ENCODE measurements around the gene BMP7. TPM values are rescaled to one million over a fixed set of nuclear protein-coding genes. Genes with fewer than 3 reads are reported as not detected.
A peak's percentile ranks its signal among the peaks of the same experiment; 100 is the strongest.

BMP7 gene
- polyA plus RNA-seq, 1 donor from 2014 or later: not detected

GRCh38 chr20:57124800-57125517 is 141.5 kb downstream of the BMP7 start:
- peaks cover 2% of the 10 kb centered on the region for H3K36me3 Mint-ChIP-seq

GRCh38 chr20:57124366-57124765 is 142.1 kb downstream of the BMP7 start:
- no peak overlapping the region for H3K4me3 Mint-ChIP-seq
- H3K4me1 Mint-ChIP-seq: peaks cover 0 to 2% (median 0%) of the 10 kb centered on the region in 3 donors
- peaks cover 8% of the 10 kb centered on the region for H3K27me3 Mint-ChIP-seq
- H3K9me3 Mint-ChIP-seq: peaks cover 1 to 4% (median 2%) of the 10 kb centered on the region in 3 donors
- no peak overlapping the region for H3K27ac Mint-ChIP-seq
- H3K36me3 Mint-ChIP-seq: peaks cover 2% of the 10 kb centered on the region

More at GRCh38 chr20:57124800-57125517, 141.5 kb downstream of the BMP7 start:
- peaks cover 0 to 2% (median 0%) of the 10 kb centered on the region in 3 donors for H3K4me1 Mint-ChIP-seq
- H3K27ac Mint-ChIP-seq: no peak overlapping the region
- peaks cover 6% of the 10 kb centered on the region for H3K27me3 Mint-ChIP-seq
- peaks cover 0 to 4% (median 2%) of the 10 kb centered on the region in 3 donors for H3K9me3 Mint-ChIP-seq
- H3K4me3 Mint-ChIP-seq: peak overlapping the region in 1 of 4 donors; percentile 22

DNA sequence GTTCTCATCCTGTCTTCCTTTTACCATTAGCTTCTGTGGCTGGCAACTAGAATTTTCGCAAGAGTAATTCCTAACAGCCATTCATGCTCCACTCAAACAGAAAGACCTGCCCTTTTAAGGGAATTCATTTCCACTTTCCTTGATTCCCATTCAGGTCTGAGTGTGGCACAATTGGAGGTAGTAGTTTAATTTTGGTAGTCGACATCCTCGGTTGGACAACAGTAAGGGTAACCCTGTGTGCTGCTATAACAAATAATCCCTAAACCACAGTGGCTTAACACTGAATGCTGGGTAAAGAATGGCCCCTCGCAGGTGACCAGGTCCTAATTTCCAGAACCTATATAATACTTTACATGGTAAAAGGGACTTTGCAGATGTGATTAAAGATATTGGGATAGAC is 142.9 kb downstream of the BMP7 start:
- H3K27ac Mint-ChIP-seq: no peak overlapping the region
- peaks cover 1 to 4% (median 2%) of the 10 kb centered on the region in 3 donors for H3K9me3 Mint-ChIP-seq
- H3K36me3 Mint-ChIP-seq: peaks cover 2% of the 10 kb centered on the region
- peaks cover 0 to 2% (median 0%) of the 10 kb centered on the region in 3 donors for H3K4me1 Mint-ChIP-seq
- no peak overlapping the region for H3K4me3 Mint-ChIP-seq
- H3K27me3 Mint-ChIP-seq: peaks cover 9% of the 10 kb centered on the region

GRCh38 chr20:57122536-57123489 is 143.6 kb downstream of the BMP7 start:
- Mint-ChIP-seq H3K36me3 (peaks cover 2% of the 10 kb centered on the region), H3K4me1 (peaks cover 0 to 2% (median 0%) of the 10 kb centered on the region in 3 donors), H3K9me3 (peaks cover 1 to 4% (median 2%) of the 10 kb centered on the region in 3 donors), H3K4me3 (no peak overlapping the region), H3K27ac (no peak overlapping the region), H3K27me3 (peaks cover 9% of the 10 kb centered on the region)

DNA sequence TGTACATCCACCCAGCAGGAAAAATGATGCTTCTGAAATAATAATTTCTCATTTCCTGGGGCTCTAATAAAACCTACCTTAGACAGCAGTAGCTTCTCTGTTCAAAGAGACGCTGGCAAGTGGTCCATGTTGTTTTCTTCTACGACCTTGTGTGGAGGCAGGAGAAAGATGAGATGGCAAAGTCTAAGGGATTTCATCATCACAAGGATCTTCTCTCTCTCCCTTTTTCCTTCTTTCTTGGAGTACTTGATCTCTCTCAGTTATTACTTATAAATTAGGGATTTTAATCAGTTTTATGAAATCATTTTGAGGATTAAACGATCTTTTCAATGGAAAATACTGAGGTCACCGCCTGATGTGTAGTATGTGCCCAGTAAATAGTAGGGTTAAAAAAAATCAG is 147.5 kb downstream of the BMP7 start:
- Mint-ChIP-seq H3K4me1 (no peaks in the 10 kb centered on the region), H3K36me3 (peaks cover 2% of the 10 kb centered on the region), H3K4me3 (peak overlapping the region in 1 of 4 donors; percentile 74), H3K9me3 (peaks cover 0 to 2% (median 1%) of the 10 kb centered on the region in 3 donors), H3K27ac (no peak overlapping the region), H3K27me3 (peaks cover 8% of the 10 kb centered on the region)

Other genes with a start within 250 kb of the BMP7 start
- not detected for gene SPO11, start 63.2 kb upstream of the BMP7 start, polyA plus RNA-seq
- 38.6 TPM for gene RAE1, start 84.6 kb upstream of the BMP7 start, polyA plus RNA-seq
- gene RBM38, start 124.8 kb upstream of the BMP7 start, polyA plus RNA-seq: 39.2 TPM

Data from IgD-negative memory B cell (primary cell).